HG03432 (cell line): Measurements from ENCODE around the gene RER1.

Experiments
- ATAC-seq: cut with Tn5 transposase; IDR thresholded peaks from one replicate; pipeline ENCODE4 v1.9.1; 2021; ENCODE audit warnings: mild to moderate bottlenecking, moderate library complexity; ENCODE audit not compliant: unreplicated experiment

RER1 gene

GRCh38 chr1:2442661-2443060 is 51.0 kb downstream of the RER1 start:
- ATAC-seq = no peak

GRCh38 chr1:2443277-2444137 is 51.9 kb downstream of the RER1 start:
- ATAC-seq = no peak

GRCh38 chr1:2444138-2444591 is 52.5 kb downstream of the RER1 start:
- no peak for ATAC-seq

- no peak for ATAC-seq
Observed at GRCh38 chr1:2445162-2445822, 53.7 kb downstream of the RER1 start.

GRCh38 chr1:2445823-2446215 is 54.2 kb downstream of the RER1 start:
- no peak for ATAC-seq

GRCh38 chr1:2446394-2446793 is 54.8 kb downstream of the RER1 start:
- ATAC-seq = no peak

GRCh38 chr1:2446861-2447260 is 55.2 kb downstream of the RER1 start:
- ATAC-seq = no peak

GRCh38 chr1:2447276-2448097 is 55.8 kb downstream of the RER1 start:
- no peak for ATAC-seq

- ATAC-seq = no peak
Observed at GRCh38 chr1:2448098-2448445, 56.4 kb downstream of the RER1 start.

- no peak for ATAC-seq
Observed at GRCh38 chr1:2449636-2450454, 58.2 kb downstream of the RER1 start.

- no peak for ATAC-seq
Observed at GRCh38 chr1:2451741-2452140, 60.1 kb downstream of the RER1 start.

- no peak for ATAC-seq
Observed at GRCh38 chr1:2452201-2452931, 60.7 kb downstream of the RER1 start.

- ATAC-seq = no peak
Observed at GRCh38 chr1:2452932-2453315, 61.3 kb downstream of the RER1 start.

GRCh38 chr1:2454227-2454626 is 62.6 kb downstream of the RER1 start:
- no peak for ATAC-seq
